AG09309 (cell line): ENCODE results near the gene HAUS7.
"Not testable (repeated sequence)": the region's sequence is repeated elsewhere in the genome, so short reads cannot be mapped to it uniquely, and the experiment has no call there.

Experiments
- DNase-seq: peaks from one replicate; pipeline ENCODE4 v3.0.0-alpha.2; 2010; ENCODE audit warnings: low read depth
- H3K4me3 ChIP-seq: 2 replicates; pipeline ENCODE4 v1.5.1; 2011; ENCODE audit warnings: mild to moderate bottlenecking, low read depth, low read length, moderate library complexity; ENCODE audit not compliant: control insufficient read depth
- TF ChIP-seq, protein P1 (sequence below): IDR thresholded peaks from 2 replicates; pipeline ENCODE4 v1.5.1; 2011; ENCODE audit warnings: mild to moderate bottlenecking, low read depth, low read length, inconsistent platforms; ENCODE audit not compliant: insufficient read depth, control insufficient read depth; ENCODE audit errors: missing control alignments

HAUS7 gene

DNA sequence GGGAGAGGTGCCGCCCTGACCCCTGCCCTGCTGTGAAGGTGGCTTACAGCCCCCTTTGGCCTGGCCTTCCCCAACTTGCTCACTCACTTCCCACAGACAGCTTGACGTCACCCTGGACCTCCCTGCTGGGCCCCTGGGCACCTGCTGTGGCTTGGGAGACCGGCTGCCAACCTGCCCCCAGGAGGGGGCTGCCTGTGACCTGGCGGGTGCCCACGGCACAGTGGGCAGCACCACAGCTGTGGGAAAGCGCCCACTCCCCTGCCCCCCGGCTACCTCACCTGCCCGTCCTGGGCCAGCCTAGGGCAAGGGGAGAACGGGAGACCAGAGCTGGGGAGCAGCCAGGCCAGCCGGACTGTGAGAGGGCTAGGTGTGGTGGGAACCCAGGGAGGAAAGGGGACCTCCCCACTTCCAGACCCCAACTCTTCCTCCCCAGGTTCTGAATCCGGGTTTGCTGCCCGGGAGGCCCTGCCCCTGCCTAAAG, 61.5 kb downstream of the HAUS7 start:
- no peak for DNase-seq
- H3K4me3 ChIP-seq: no peak overlapping the region
- TF ChIP-seq, protein P1, sequence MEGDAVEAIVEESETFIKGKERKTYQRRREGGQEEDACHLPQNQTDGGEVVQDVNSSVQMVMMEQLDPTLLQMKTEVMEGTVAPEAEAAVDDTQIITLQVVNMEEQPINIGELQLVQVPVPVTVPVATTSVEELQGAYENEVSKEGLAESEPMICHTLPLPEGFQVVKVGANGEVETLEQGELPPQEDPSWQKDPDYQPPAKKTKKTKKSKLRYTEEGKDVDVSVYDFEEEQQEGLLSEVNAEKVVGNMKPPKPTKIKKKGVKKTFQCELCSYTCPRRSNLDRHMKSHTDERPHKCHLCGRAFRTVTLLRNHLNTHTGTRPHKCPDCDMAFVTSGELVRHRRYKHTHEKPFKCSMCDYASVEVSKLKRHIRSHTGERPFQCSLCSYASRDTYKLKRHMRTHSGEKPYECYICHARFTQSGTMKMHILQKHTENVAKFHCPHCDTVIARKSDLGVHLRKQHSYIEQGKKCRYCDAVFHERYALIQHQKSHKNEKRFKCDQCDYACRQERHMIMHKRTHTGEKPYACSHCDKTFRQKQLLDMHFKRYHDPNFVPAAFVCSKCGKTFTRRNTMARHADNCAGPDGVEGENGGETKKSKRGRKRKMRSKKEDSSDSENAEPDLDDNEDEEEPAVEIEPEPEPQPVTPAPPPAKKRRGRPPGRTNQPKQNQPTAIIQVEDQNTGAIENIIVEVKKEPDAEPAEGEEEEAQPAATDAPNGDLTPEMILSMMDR: no peak

DNA sequence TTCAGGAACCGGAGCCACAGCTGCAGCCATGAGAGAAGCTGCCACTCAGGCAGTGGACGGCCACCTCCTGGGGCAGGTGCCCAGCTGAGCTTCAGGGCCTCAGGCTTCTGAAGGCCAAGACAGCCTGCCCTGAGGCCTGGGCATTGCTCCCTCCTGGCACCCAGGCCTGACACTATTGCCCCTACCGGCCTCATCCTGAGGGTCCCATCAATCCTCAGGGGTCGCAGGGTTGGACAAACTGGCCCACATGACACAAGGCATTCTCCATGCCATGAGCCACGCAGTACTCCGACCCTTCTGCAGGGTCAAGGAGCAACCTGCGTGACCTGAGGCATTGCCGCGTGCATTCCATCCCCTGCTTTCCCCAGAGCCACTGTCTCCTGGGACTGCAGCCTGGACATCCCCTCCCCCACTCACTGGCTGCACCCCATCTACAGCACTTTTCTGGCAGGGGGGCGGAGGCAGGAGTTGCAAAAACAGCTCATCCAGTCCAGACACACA, 62.1 kb downstream of the HAUS7 start:
- TF ChIP-seq, protein P1: no peak
- no peak overlapping the region for H3K4me3 ChIP-seq
- no peak for DNase-seq

DNA sequence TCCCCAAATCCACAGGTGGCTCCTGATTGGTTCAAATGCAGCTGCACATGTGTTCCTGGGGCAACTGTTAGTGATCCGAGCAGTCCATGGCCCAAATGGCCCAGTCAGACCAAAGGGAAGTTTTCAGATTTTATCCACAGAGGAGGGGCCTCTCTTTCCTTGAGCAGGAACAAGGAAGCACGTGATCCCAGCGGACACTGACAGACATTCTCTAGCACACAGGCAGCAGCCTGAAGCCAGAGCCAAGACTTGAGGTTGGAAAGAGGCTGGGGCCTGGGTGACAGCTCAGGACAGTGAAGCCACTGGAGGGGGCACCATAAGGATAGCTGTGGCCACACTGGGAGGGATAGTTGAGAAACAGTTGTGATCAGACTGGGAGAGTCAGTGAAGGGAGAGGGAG, 62.6 kb downstream of the HAUS7 start:
- TF ChIP-seq, protein P1: no peak
- no peak overlapping the region for H3K4me3 ChIP-seq
- no peak for DNase-seq

DNA sequence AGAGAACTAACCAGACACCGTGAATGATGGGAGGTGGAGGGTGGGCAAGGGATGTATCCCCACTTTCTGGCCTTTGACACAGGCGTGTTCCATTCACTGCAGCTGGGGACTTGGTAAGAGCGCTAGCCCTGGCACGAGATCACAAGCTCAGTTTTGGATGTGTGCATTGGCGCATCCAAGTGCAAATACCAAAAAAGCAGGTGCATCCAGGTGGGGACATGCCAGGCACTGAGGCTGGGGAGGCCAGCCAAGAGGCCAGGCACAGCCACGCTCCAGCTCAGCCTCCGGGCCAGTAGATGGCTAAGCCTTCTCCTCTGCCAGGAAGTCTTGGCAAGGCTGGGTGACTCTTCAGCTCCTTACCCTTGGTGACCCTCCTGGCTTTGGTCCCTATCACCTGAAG, 63.5 kb downstream of the HAUS7 start:
- no peak overlapping the region for H3K4me3 ChIP-seq
- TF ChIP-seq, protein P1: no peak
- no peak for DNase-seq

DNA sequence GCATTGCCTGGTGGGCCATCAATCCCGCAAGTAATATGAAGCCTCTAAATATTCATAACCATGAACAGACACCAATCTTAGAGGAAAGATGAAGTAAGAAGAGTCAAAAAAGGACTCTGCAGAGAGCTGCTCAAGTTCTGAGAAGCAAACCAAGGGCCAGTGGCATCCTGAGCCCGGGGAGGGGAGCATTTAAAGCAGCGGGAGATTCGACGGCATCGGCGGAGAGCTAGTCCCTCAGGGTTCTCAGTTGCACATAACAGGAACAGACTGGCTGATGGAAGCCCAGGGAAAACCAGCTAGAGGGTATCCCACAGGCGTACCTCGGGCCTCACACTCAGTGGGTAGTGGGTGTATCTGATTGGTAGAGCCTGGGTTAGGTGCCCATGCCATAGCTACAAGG, 64.4 kb downstream of the HAUS7 start:
- H3K4me3 ChIP-seq: no peak overlapping the region
- DNase-seq: no peak
- TF ChIP-seq, protein P1: no peak

DNA sequence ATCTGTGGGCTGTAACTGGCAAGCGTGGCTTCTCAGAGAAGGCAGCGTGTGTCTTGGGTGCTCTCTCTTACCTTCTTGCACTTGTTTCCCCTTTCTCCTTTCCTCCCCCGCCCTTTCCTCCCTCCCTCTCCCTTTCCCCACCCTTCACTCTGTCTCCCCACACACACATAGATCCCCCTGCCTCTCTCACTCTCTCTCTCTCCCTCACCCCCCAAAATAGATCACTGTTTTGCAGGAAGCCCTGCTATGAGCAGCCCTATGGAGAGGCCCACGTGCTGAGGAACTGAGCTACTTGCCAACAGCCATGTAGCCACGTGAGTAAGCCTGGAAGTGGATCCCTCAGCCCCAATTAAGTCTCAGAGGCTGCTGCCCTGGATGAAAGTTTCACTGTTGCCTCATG, 65.0 kb downstream of the HAUS7 start:
- no peak for DNase-seq
- no peak overlapping the region for H3K4me3 ChIP-seq
- TF ChIP-seq, protein P1: no peak

DNA sequence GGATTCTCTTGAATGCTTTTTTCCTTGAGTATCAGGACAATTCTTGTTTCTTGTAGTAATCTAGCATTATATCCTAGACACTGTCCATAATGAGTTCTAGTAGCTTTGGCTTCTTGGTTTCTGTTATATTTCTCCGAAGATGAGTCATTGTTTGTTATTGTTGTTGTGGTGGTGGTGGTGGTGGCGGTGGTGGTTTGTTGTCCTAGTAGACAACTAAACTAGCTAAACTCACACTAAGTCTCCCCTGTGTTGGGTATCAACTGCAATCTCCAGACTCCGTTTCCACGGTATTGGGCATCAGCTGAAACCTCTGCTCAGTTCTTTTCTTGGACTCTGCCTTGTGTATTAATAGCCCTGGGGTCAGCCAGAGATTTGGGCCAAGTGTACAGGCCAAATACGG, 66.0 kb downstream of the HAUS7 start:
- H3K4me3 ChIP-seq, DNase-seq: not testable (repeated sequence)
